Ascending aorta (tissue), 2 donors: ENCODE results near the gene SCUBE3. TPM values are rescaled to one million over a fixed set of nuclear protein-coding genes. Genes with fewer than 3 reads are reported as not detected.

Experiments used
- DNase-seq, 2 donors: peaks; one replicate each; pipeline ENCODE4 v3.0.0-alpha.2; 2019; ENCODE audit warnings: low spot score in 2 of 2
- H3K27ac ChIP-seq, 2 donors: fragments of 200-600 bp; sonication (generic); one replicate each; pipeline ENCODE4 v1.5.1; 2016 to 2017; ENCODE audit warnings: mild to moderate bottlenecking in 1 of 2
- H3K27me3 ChIP-seq: fragments of 200-600 bp; sonication (generic); one replicate; pipeline ENCODE4 v1.5.1; 2017
- H3K36me3 ChIP-seq, 2 donors: fragments of 200-600 bp; sonication (generic); one replicate each; pipeline ENCODE4 v1.5.1; 2016
- H3K4me1 ChIP-seq, 2 donors: fragments of 200-600 bp; sonication (generic); one replicate each; pipeline ENCODE4 v1.5.1; 2016 to 2017; ENCODE audit warnings: mild to moderate bottlenecking in 1 of 2
- H3K4me3 ChIP-seq, 2 donors: fragments of 200-600 bp; sonication (generic); one replicate each; pipeline ENCODE4 v1.5.1; 2016 to 2017; ENCODE audit warnings: mild to moderate bottlenecking in 1 of 2
- H3K9me3 ChIP-seq, 2 donors: fragments of 200-600 bp; sonication (generic); one replicate each; pipeline ENCODE4 v1.5.1; 2016
- CTCF ChIP-seq, 3 experiments: fragments of 200-600 bp in 2 of 3; fragments of 450-650 bp in 1 of 3; sonication (generic) in 2 of 3; IDR thresholded peaks; one replicate each; pipeline ENCODE4 v1.5.1; 2016 to 2019; ENCODE audit warnings: antibody characterized with exemption in 3 of 3, mild to moderate bottlenecking in 1 of 3, moderate library complexity in 1 of 3
- intact Hi-C: fragments of 100-400 bp; cut with DNase I; formaldehyde crosslinking; loops from one replicate; pipeline ENCODE4 v1.15.1; 2023
- total RNA-seq: library from RNA; depleted of rRNA; stranded (reverse); fragments of >200 nt; gene quantifications from one replicate; pipeline ENCODE4 v1.1.0, GENCODE V29; 2016

Gene SCUBE3
- total RNA-seq: 29.5 TPM

GRCh38 chr6:35213824-35214756 lies at the start of gene SCUBE3:
Gene SCUBE3, plus strand, starts transcription at chr6:35213956. Its CDS starts 463 bp downstream, at chr6:35214419.
- no peak for DNase-seq
- intact Hi-C loops: no loop called here
- Histone ChIP-seq H3K27ac (peak within 1 kb of the TSS; percentile 83 to 89), H3K4me1 (peaks cover 23 to 28% of the 10 kb centered on the region in 2 donors), H3K27me3 (no peaks in the 10 kb centered on the region), H3K4me3 (peak within 1 kb of the TSS; percentile 77 to 94), H3K36me3 (no peaks in the 10 kb centered on the region), H3K9me3 (no peaks in the 10 kb centered on the region)
- TF ChIP-seq CTCF (IDR thresholded peaks at IDR 0.05): no peak

GRCh38 chr6:35164277-35164676 lies 49.5 kb upstream of the SCUBE3 start:
- Histone ChIP-seq H3K27ac (no peak overlapping the region), H3K4me1 (peaks cover 0 to 27% of the 10 kb centered on the region in 2 donors), H3K27me3 (no peaks in the 10 kb centered on the region), H3K4me3 (no peak overlapping the region), H3K36me3 (no peaks in the 10 kb centered on the region), H3K9me3 (no peaks in the 10 kb centered on the region)
- TF ChIP-seq CTCF (IDR thresholded peaks at IDR 0.05): no peak
- no peak for DNase-seq
- intact Hi-C loops: no loop called here

GRCh38 chr6:35164868-35165267 lies 48.9 kb upstream of the SCUBE3 start:
- TF ChIP-seq CTCF (IDR thresholded peaks at IDR 0.05): no peak
- H3K36me3 ChIP-seq: no peaks in the 10 kb centered on the region
- intact Hi-C loops: no loop called here

GRCh38 chr6:35165630-35166071 lies 48.1 kb upstream of the SCUBE3 start:
- Histone ChIP-seq H3K4me3 (no peak overlapping the region), H3K27ac (peak overlapping the region; percentile 46 to 68), H3K36me3 (no peaks in the 10 kb centered on the region), H3K9me3 (no peaks in the 10 kb centered on the region), H3K4me1 (peaks cover 0 to 25% of the 10 kb centered on the region in 2 donors), H3K27me3 (no peaks in the 10 kb centered on the region)
- intact Hi-C loops: no loop called here
- no peak for DNase-seq
- TF ChIP-seq CTCF (IDR thresholded peaks at IDR 0.05): no peak

More at GRCh38 chr6:35164868-35165267, 48.9 kb upstream of the SCUBE3 start:
- no peak for DNase-seq
- Histone ChIP-seq H3K9me3 (no peaks in the 10 kb centered on the region), H3K4me3 (no peak overlapping the region), H3K4me1 (peaks cover 0 to 27% of the 10 kb centered on the region in 2 donors), H3K27me3 (no peaks in the 10 kb centered on the region), H3K27ac (no peak overlapping the region)

- Histone ChIP-seq H3K36me3 (no peaks in the 10 kb centered on the region), H3K4me1 (peaks cover 0 to 22% of the 10 kb centered on the region in 2 donors), H3K4me3 (no peak overlapping the region), H3K27ac (peak overlapping the region; percentile 46 to 68), H3K9me3 (no peaks in the 10 kb centered on the region), H3K27me3 (no peaks in the 10 kb centered on the region)
- intact Hi-C loops: no loop called here
- no peak for TF ChIP-seq CTCF (IDR thresholded peaks at IDR 0.05)
- no peak for DNase-seq
These were observed 47.6 kb upstream of the SCUBE3 start for GRCh38 chr6:35166116-35166515.
